HG02981 (cell line): ENCODE data around the gene FCER1G.
A peak's percentile ranks its signal among the peaks of the same experiment; 100 is the strongest.
"Not testable (repeated sequence)": the region's sequence is repeated elsewhere in the genome, so short reads cannot be mapped to it uniquely, and the experiment has no call there.

Experiments used
- ATAC-seq: cut with Tn5 transposase; IDR thresholded peaks from one replicate; pipeline ENCODE4 v1.9.1; 2021; ENCODE audit warnings: mild to moderate bottlenecking, moderate library complexity; ENCODE audit not compliant: unreplicated experiment

FCER1G gene

GRCh38 chr1:161226759-161227158, 11.7 kb downstream of the FCER1G start:
- no peak for ATAC-seq

DNA sequence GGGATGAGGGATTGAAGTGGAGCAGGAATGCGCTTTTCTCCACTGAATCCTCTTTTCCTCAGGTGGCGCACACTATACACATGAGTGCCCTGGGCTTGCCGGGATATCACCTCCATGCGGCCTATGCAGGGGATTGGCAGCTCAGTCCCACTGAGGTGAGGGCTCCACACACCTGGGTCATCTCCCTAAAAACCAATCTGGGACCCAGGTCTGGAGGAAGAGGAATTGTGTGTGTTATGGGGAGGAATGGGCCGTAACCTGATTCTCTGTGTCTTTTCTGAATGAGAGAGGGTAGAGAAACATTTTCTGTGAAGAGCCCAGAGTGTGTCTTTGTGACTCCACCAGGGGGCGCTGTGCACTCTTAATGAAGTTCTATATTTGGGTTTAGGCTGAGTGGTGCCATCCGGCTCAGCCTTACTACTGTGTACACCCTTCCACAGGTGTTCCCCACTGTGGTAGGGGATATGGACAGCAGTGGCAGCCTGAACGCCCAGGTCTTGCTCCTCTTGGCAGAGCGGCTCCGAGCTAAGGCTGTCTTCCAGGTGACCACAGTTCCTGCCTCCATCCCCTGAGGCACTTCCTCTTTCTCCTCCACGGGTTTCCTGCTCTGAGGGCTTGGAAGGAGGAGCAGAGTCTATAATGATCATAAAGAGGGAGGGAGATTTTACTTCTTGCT, 12.2 kb downstream of the FCER1G start:
- ATAC-seq = peak; percentile 40

GRCh38 chr1:161228032-161228431, 12.9 kb downstream of the FCER1G start:
- no peak for ATAC-seq

DNA sequence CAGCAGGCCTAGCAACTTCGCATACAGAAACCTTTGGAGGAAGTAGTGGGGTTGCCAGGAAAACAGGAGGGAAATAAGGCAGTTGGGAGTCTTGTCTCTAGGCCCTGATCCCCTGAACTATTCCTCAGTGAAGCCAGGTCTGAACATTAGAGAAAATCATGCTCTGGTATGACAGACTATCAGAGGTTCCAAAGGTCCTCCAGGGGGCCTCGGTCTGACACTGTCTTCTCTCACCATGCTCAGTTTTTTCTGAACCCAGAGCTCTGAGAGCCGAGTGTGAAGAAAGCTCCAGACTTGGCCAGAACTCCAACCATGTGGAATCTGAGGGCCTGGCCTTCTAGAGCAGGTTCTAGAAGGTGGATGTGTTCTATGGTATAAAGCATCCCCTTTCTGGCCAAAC, 14.8 kb downstream of the FCER1G start:
- ATAC-seq = no peak

DNA sequence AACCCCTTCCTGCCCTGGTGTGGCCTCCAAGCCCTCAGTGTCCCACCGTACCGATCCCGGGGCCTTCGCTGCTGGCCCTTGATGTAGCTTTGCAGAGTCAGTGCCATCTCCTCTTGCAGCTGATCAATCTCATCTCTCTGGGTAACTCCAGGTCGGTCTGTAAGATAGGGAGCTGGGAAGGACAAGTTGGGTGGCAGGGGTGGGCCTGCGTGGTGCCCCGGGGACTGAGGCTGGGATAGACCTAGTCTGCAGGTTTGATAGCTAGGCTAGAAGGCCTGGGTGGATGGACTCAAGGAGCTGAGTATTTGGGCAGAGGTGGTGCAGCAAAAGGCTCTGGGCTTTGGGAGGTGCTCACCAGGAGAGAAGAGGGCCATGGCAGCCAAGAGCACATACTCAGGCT, 15.7 kb downstream of the FCER1G start:
- no peak for ATAC-seq

DNA sequence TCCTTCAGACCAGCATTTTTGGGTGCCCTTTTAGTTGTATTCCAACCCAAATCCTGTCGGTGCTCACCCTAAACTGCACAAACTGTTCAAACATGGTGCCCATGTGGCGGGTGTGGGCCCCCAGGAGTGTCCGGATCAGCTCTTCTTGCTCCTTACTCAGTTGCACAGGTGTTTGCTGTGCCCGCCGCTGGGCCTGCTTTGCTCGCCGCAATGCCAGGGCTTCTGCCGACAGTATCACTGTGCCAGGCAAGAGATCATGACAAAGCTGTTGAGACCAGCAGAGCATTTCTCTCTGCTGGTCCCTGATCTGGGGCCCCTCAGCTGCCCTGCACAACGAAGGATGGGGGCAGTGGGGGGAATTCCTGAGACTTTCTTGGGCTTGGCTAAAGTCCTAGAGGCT, 18.0 kb downstream of the FCER1G start:
- no peak for ATAC-seq

GRCh38 chr1:161235957-161236775, 21.1 kb downstream of the FCER1G start:
- no peak for ATAC-seq

GRCh38 chr1:161238039-161238473, 23.0 kb downstream of the FCER1G start, which contains the start of gene NR1I3:
Gene NR1I3, minus strand, starts transcription at chr1:161238203. Its CDS starts 1,638 bp downstream, at chr1:161236565.
- ATAC-seq = no peak

GRCh38 chr1:161241682-161242081, 26.6 kb downstream of the FCER1G start:
- no peak for ATAC-seq

DNA sequence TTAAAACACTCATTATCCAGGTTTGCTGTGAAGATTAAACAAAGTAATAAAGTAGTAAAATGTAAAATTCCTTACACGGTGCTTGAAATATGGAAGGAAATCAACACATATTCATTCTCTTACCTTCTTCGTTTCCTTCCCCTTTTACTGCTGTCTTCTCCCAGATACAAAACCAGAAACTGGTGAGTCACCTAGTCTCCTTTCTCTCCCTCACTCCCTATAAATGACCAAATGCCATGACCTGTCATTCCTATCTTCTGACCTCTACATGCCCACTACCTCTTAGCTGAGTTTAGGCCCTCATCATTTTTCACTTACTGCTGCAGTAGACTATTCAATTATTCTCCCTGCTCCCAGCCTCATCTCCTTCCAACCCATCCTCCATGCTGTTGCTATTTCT, 27.2 kb downstream of the FCER1G start:
- no peak for ATAC-seq

- ATAC-seq = no peak
Observed at GRCh38 chr1:161244888-161245287, 29.8 kb downstream of the FCER1G start.

GRCh38 chr1:161250100-161250499, 35.0 kb downstream of the FCER1G start:
- not testable (repeated sequence) for ATAC-seq

DNA sequence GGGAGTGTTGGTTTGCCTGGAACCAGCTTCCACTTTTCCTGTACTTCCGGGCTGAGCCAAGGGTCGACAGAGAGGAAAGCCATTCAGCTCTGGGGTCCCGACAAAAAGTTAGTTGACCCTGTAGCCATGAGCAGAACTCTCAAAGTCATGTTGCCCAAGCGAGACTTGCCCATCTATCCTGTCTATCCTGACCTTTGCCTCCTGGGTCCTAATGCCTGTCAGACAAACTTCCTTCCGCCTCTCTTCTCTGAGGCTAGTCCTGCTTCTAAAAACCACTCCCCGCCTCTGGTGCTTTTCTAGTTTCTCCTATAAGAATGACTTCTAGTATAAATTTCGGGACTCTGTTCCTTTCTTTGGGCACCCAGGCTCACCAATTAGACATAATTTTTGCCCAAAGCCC, 35.7 kb downstream of the FCER1G start:
- no peak for ATAC-seq

DNA sequence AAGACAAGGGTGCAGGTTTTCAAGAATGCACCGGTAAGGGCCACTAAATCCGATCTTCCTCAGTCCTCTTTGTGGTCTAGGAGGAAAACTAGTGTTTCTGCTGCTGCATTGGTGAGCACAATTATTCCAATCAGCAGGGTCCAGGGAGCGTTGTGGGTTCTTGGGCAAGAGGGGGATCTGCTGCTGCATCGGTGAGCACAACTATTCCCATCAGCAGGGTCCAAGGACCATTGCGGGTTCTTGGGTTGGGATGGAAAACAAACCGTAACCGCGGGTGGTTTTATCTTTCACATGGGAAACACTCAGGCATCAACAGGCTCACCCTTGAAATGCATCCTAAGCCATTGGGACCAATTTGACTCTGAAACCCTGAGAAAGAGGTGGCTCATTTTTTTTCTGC, 36.5 kb downstream of the FCER1G start:
- no peak for ATAC-seq

GRCh38 chr1:161255302-161255701, 40.2 kb downstream of the FCER1G start:
- ATAC-seq = not testable (repeated sequence)

GRCh38 chr1:161255955-161256520, 40.9 kb downstream of the FCER1G start:
- ATAC-seq = not testable (repeated sequence)

GRCh38 chr1:161257109-161257508, 42.0 kb downstream of the FCER1G start:
- not testable (repeated sequence) for ATAC-seq

- ATAC-seq = no peak
Observed at GRCh38 chr1:161258439-161259344, 43.6 kb downstream of the FCER1G start, which contains the start of gene PCP4L1. Gene PCP4L1, plus strand, starts transcription at chr1:161258745. Its CDS starts 230 bp downstream, at chr1:161258975.

DNA sequence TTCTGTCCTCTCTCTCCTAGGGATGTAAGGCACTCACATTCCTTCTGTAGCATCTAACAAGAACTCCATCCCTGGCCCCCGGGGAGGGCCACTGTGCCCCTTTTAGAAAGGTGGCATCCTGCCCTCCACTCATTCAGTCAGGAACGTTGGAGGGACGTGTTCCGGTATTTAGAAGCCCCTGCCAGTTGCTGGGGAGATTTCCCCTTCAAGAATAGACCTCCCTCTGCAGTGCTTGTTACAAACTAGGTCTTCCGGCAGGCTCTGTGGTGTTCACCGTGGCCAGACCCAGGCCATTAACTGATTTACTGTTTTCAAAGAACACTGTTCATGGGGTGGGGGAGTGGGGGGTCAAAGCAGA, 44.2 kb downstream of the FCER1G start:
- no peak for ATAC-seq

- no peak for ATAC-seq
Observed at GRCh38 chr1:161259765-161260164, 44.7 kb downstream of the FCER1G start.
